NCI-H2196 treated with DMSO at 0.1 percent for 48 hours (cell line): Measurements from ENCODE around the gene KDM4C.

Source experiments
- DNase-seq: peaks from one replicate; lab custom pipeline; 2025; ENCODE audit not compliant: unreplicated experiment; lab: John Stamatoyannopoulos, UW

KDM4C gene

GRCh38 chr9:7125231-7125630 is 367.5 kb downstream of the KDM4C start:
- no peak for DNase-seq

- no peak for DNase-seq
Observed at GRCh38 chr9:7129391-7129790, 371.6 kb downstream of the KDM4C start.

DNA sequence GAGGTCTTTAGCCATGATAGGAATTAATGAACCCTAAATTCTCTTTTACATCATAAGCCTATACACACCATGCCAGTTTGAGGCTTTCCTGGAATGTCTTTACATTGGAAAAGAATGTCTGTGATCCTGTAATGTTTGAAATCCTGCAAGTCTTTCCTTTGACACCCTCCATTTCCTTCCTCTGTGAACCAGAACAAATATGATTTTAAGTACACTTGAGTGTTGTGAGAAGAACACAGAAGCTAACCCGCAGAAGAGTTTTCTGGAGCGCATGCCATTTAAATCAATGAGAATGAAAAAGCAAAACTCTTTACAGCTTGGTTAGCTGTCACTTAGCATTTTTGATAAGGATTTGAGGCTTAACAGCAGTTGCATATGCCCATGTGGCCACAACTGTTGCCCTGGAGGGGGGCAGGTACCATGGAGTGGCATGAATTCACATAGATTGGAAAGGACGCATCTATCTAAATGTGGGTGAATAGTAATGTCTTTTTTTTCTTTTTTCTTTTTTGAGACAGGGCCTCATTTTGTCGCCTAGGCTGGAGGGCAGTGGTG is 372.6 kb downstream of the KDM4C start:
- DNase-seq, result no peak

- no peak for DNase-seq
Observed at GRCh38 chr9:7132605-7133004, 374.8 kb downstream of the KDM4C start.

- DNase-seq, result no peak
Observed at GRCh38 chr9:7135735-7136134, 378.0 kb downstream of the KDM4C start.

GRCh38 chr9:7137040-7137439 is 379.3 kb downstream of the KDM4C start:
- DNase-seq, result no peak

DNA sequence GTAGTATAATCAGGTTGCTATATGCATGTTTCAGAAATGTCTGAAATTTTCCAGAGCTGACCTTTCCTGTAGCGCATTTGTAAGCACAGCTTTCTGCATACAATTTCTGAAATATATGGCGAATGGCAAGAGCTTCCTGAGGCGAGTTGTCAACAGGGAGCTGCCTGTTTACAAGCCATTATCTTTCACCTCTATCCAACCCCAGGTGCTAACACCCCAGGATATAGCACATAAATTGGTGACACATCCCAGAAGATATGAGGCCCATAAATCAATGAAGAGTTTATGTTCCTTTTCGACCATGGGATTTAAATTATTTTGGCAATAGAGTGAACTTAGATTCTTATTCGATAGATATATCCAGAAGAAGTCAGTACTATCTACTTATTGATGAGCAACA is 379.8 kb downstream of the KDM4C start:
- no peak for DNase-seq

DNA sequence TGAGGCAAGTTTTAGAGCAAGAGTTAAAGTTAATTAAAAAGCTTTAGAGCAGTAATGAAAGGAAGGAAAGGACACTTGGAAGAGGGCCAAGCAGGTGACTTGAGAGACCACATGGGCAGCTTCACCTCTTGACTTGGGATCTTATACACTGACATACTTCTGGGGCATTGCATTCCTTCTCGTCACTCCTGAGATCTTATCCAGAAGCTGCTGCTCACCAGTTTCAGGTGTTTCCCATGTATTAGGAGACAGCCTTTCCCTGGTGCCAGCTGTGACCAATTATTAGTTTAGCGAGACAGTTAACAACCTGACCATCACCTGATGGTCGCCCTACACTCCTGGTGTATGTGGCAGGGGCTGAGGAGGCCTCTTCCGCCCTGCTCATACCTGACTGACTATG is 382.1 kb downstream of the KDM4C start:
- DNase-seq, result no peak

DNA sequence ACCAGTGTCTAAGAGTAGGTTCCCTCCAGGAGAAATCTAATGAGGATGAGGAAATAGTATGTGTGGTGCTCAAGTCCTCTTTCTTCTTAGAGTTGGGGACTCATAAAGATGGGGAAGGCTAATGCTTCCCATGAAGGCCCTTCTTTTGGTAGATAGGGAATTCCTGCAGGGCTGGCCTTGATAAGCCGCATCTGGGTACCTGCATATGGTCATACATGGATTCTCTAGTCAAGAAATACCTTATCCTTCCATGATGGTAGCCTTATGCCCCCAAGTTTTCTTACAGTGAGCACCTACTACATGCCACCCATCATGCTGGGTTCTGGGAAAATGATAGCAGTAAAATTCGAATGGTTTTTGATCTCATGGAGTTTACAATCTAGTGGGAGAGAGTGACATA is 382.6 kb downstream of the KDM4C start:
- DNase-seq, result no peak

DNA sequence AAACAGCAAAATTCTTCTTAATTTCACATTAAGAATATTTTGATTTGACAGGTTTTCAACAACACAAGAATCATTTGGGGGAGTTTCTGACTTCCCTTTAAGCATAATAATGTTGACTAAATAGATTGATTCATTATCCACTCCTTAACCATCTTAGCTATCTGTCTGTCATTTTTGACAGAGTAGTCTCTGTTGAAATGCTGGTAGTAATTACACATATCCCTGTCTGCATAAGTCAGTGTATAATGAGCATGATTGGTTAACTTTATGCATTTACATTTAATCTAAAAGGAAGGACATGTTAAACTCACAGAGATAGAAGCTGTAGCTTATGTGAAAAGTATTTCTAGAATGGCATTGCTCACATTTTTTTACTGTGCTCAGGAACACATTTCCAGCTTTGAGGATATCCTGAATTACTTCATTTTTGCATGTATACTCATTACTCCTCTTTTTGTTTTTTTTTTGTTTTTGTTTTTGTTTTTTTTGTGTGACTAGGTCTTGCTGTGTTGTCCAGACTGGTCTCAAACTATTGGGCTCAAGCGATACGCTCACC is 385.9 kb downstream of the KDM4C start:
- no peak for DNase-seq

GRCh38 chr9:7144265-7145046 is 386.7 kb downstream of the KDM4C start:
- DNase-seq, result no peak

- no peak for DNase-seq
Observed at GRCh38 chr9:7145361-7146069, 387.7 kb downstream of the KDM4C start.

GRCh38 chr9:7146582-7146981 is 388.8 kb downstream of the KDM4C start:
- no peak for DNase-seq

DNA sequence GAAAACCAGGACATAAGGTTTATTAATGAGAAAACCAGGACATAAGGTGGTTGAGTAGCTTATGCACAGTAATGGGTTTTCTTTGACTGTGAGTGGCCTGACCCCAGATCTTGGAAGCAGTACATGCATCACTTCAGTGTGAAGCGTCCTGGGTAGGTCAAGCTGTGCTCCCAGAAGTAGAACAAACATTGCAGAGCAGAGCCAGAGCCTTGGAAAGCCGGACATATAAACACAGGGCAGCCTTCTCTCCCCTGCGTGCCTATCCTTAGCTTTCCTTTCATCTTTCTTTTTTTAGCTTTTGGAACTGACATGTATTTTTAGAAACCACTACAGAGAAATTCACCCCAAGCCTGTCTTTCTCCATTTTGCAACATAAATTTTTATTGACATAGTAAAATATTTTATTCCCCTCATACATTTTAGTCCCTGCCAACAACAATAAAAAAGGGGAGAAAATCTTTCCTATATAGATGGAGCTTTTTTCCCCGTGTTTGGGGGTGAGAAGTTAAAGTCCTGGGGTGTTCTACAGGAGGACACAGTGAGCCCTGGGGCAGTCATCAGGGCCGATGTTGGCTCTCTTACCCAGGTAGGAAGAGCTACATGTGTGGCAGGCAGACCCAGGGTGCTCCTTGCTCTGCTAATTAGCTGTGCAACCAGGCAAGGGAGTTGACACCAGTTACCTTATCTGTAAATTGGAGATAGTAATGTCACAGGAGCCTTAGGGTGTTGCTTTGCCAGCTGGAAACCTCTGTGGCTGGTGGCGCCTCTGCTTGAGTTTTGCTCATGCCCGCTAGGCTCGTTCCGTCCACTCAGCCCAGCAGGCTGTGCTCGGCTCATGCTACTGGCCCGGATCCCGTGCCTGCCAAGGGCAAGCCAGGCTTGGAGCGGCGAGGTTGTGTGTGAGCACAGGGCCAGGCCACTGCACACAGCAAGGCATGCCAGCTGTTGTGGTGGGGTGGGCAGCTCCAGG is 389.6 kb downstream of the KDM4C start:
- no peak for DNase-seq

- DNase-seq, result no peak
Observed at GRCh38 chr9:7148243-7148765, 390.5 kb downstream of the KDM4C start.

DNA sequence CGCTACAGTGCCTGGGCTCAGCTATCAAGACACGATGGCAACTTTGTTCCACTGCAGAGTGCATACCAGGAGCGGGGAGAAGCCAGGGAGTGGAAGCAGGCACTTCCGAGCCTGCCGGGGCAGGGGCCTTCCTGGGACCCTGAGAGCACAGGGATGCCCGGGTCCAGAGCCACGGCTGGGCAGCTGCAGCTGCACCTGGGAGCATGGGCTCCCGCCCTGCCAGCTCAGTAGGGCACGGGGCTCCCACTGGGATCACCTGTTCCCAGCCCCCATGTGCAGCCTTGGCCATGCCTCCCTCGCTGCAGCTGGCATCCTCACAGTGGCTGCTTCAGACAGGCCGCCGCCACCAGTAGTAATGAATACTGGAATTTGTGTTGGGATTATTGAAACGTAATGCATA is 391.5 kb downstream of the KDM4C start:
- no peak for DNase-seq

DNA sequence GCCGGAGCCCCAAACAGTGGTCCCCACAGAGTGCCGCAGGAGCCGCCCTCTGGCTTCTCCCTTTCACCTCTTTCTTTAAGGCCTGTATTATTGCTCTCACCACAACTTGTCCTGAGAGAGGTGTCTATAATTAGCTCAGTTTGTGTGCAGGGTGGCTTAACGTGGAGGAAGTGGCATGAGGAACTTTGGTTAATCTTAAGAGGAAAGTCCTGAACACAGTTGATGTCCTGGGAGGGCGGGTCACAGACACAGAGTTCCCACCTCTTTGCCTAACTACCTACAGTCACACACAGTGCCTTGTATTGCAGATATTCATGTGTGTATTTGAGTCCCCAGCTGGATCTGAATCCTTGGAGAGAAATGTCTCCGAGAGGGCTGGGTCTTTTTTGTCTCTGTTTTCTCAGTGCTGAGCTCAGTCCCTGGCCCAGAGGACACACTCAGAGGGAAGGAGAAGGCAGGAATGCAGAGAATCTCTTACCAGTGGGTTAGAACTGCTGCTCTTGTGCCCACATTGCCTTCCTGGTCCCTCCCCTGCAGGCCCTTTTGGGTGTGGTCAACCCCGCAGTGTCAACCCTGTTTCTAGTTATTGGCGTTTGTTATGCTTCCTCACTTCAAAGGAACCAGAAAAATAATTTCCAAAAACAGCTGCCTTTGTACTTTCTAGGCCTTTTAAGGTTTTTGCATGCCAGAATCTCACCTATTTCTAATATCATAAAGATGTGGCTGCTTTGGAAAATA is 392.5 kb downstream of the KDM4C start:
- no peak for DNase-seq

DNA sequence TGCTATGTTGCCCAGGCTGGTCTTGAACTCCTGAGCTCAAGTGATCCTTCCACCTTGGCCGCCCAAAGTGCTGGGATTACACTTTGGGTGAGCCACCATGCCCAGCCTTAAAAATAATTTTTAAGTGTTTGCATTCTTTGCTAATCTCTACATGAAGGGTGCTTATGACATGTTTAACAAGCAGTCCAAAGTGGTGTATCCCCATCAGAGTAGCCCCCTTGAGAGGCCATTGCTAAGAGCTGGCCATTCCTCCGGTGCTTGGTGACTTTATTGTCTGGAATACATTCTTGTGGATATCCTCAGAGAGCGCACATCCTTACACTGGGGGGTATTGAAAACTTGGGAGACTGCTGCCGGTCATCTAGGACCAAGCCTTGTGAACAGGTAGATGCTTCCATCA is 395.4 kb downstream of the KDM4C start:
- no peak for DNase-seq

DNA sequence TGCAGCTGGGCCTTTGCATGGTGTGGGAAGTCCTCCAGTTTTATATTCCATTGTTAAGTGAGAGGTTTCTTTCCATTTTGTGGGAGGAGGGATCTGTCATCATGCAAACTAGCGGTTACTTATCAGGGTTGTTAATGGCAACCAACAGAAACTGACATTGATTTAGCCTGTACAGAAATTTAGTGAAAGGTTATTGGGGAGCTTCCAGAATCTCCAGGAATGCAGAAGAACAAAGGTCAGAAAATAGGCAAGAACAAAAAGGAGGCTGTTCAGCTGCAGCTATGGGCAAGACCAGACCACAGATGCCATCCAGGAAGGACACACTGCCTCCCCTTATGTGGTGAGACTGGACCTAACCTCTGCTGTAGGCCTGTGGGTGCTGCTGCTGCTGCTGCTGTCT is 395.8 kb downstream of the KDM4C start:
- no peak for DNase-seq
